ENCODE results near the gene CDH1.

CDH1 gene

DNA sequence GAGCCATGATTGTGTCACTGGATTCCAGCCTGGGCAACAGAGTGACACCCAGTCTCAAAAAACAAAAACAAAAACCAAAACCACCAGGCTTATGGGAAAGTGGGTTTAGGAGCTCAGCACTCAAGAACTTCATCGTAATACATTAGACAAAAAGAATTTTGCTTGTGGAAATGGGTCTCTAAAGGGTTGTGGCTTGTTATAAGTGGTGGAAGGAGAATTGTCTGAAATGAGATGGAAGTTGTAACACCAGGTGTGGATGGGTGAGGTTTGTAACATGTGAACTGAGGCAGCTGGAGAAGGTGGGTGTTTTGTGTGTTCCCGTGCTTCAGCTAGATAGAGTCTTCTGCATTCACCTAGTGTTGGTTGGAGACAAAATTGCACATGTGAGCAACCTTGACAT, 35.8 kb downstream of the CDH1 start:
- Mint-ChIP-seq H3K36me3 (ENCODE audit: low read depth) (peaks cover 4% of the 10 kb centered on the region), H3K27ac (no peak overlapping the region), H3K4me1 (no peaks in the 10 kb centered on the region), H3K9me3 (no peaks in the 10 kb centered on the region), H3K27me3 (ENCODE audit: low read depth) (peaks cover 14% of the 10 kb centered on the region), H3K4me3 (no peak overlapping the region)
- TF ChIP-seq, protein P1, sequence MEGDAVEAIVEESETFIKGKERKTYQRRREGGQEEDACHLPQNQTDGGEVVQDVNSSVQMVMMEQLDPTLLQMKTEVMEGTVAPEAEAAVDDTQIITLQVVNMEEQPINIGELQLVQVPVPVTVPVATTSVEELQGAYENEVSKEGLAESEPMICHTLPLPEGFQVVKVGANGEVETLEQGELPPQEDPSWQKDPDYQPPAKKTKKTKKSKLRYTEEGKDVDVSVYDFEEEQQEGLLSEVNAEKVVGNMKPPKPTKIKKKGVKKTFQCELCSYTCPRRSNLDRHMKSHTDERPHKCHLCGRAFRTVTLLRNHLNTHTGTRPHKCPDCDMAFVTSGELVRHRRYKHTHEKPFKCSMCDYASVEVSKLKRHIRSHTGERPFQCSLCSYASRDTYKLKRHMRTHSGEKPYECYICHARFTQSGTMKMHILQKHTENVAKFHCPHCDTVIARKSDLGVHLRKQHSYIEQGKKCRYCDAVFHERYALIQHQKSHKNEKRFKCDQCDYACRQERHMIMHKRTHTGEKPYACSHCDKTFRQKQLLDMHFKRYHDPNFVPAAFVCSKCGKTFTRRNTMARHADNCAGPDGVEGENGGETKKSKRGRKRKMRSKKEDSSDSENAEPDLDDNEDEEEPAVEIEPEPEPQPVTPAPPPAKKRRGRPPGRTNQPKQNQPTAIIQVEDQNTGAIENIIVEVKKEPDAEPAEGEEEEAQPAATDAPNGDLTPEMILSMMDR (IDR thresholded peaks at IDR 0.05; ENCODE audit: unreplicated experiment in 3 of 3): no peak

DNA sequence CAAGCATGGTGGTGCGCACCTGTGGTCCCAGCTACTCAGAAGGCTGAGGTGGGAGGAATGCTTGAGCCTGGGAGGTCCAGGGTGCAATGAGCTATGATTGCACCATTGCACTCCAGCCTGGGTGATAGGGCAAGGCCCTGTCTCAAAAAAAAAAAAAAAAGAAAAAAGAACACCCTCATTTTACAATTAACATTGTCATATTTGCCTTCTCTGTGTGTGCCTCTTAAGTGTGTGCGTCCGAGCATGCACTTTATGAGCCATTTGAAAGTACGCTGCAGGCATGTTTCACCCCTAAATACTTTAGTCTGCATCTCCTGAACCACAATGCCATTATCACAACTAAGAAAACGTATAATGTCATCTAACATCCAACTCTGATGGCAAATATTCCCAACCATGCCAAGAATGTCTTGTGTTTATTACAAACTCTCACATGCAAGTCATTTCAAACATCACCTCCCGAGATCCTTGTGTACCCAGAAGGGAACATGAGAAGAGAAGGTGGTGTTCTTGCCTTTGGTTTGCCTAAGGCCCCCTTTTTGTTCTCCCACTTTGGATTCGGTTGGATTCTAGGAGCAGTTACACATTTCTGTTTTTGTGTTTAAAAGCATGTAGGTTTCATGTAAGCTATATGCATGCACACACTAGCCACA, 38.0 kb downstream of the CDH1 start:
- no peak overlapping the region for H3K27ac Mint-ChIP-seq
- H3K27me3 Mint-ChIP-seq (ENCODE audit: low read depth): peaks cover 7% of the 10 kb centered on the region
- H3K4me1 Mint-ChIP-seq: peaks cover 5% of the 10 kb centered on the region
- H3K9me3 Mint-ChIP-seq: no peaks in the 10 kb centered on the region
- TF ChIP-seq, protein P1 (IDR thresholded peaks at IDR 0.05; ENCODE audit: unreplicated experiment in 3 of 3): no peak
- H3K4me3 Mint-ChIP-seq: no peak overlapping the region
- H3K36me3 Mint-ChIP-seq (ENCODE audit: low read depth): peaks cover 4% of the 10 kb centered on the region

DNA sequence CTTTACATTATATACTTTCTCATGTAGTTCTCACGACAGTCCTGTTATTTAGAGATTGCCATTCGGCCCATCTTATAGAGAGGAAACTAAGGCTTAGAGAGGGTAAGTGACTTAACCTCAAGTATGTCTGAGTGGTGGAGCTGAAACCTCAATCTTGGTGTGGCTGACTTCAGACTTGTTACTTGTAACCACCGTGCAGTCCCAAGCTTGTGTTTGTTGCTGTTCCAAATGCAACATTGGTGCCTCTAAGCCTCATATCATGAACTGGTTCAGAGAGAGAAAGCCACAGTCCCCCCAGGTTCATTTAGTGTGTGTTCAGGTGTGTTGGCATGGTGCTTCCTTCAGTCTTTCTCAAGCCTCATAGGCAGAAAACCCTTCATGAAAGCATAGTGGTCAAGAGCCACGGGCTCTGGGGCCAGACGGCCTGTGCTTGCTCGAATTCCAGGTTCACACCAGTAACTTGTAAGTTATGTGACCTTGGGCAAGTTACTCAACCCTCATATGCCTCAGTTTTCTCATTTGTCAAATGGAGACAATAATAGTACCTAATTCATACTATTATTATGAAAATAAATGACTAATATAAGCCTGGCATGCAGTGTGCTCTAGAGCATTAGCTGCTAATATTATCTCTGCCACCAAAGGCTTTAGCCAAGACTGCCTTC, 39.9 kb downstream of the CDH1 start:
- Mint-ChIP-seq H3K27ac (no peak overlapping the region), H3K4me1 (peaks cover 5% of the 10 kb centered on the region), H3K27me3 (ENCODE audit: low read depth) (peaks cover 7% of the 10 kb centered on the region), H3K9me3 (no peaks in the 10 kb centered on the region), H3K36me3 (ENCODE audit: low read depth) (peaks cover 4% of the 10 kb centered on the region), H3K4me3 (no peak overlapping the region)
- TF ChIP-seq, protein P1 (IDR thresholded peaks at IDR 0.05; ENCODE audit: unreplicated experiment in 3 of 3): no peak

DNA sequence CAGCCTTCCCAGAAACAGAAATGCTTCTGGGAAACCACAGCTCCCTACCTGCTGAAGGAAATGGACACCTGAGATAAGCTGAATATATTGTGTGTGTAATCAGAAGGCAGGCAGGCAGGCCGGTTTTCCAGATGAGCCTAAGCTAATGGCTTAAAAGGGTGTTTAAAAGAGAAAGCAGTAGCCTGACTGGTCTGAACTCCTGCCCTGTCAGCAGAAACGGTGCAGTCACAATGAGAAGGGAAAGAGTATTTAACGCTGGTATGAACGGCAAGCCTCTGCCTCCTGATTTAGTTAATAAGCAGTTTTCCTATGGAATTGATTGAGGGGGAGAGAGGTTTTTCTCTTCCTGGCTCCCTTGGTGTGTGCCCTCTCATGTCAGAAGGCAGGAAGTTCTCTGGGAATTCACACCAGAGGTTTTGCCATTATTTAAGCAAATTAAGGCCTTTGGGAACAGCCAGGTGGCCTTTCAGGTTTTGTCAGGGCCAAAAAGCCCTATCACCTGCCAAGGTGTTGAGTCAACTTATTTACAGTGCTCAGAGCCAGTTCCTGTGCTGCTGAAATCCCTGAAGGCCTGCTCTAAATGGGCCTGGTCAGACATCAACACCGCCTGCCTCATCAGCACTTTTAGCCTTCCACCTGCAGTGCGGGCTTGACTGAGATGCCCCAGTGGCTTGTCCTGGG, 41.6 kb downstream of the CDH1 start:
- Mint-ChIP-seq H3K27ac (peak overlapping the region; percentile 31 to 79 (median 44)), H3K4me1 (peaks cover 11% of the 10 kb centered on the region), H3K36me3 (ENCODE audit: low read depth) (no peaks in the 10 kb centered on the region), H3K27me3 (ENCODE audit: low read depth) (no peaks in the 10 kb centered on the region), H3K9me3 (no peaks in the 10 kb centered on the region), H3K4me3 (no peak overlapping the region)
- TF ChIP-seq, protein P1 (IDR thresholded peaks at IDR 0.05; ENCODE audit: unreplicated experiment in 3 of 3): no peak

DNA sequence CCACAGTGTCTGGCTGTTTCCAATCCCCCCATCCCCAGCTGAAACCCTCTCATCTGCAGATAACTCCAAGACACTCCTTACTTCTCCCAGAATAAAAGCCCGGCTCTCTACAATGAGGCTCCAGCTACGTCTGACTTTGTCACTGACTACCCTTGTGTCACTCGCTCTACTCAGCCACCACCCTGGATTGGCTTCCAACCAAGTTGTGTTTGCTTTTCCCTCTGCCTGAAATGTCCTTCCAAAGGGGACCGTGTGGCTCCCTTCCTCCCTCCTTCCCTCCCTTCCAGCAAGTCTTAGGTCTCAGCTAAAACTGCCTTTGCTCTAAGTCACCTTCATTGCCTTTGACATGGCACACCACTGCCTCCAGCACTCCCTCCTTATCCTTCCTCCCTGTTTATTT, 42.8 kb downstream of the CDH1 start:
- TF ChIP-seq, protein P1 (IDR thresholded peaks at IDR 0.05; ENCODE audit: unreplicated experiment in 3 of 3): no peak
- Mint-ChIP-seq H3K4me3 (no peak overlapping the region), H3K27me3 (ENCODE audit: low read depth) (no peaks in the 10 kb centered on the region)

More for the DNA sequence above, 42.8 kb downstream of the CDH1 start:
- H3K4me1 Mint-ChIP-seq: peaks cover 16% of the 10 kb centered on the region
- H3K27ac Mint-ChIP-seq: peak overlapping the region in 1 of 3 experiments; percentile 28
- no peaks in the 10 kb centered on the region for H3K36me3 Mint-ChIP-seq (ENCODE audit: low read depth)
- no peaks in the 10 kb centered on the region for H3K9me3 Mint-ChIP-seq
